ENCODE measurements around the gene NAGLU. TPM values are rescaled to one million over a fixed set of nuclear protein-coding genes. Genes with fewer than 3 reads are reported as not detected.

NAGLU gene
- total and polyA plus RNA-seq, 2 of the 13 experiments (the other 11 are each of a cell fraction or from before 2014, with no cell fraction given) = 28.2 to 40.1 TPM

DNA sequence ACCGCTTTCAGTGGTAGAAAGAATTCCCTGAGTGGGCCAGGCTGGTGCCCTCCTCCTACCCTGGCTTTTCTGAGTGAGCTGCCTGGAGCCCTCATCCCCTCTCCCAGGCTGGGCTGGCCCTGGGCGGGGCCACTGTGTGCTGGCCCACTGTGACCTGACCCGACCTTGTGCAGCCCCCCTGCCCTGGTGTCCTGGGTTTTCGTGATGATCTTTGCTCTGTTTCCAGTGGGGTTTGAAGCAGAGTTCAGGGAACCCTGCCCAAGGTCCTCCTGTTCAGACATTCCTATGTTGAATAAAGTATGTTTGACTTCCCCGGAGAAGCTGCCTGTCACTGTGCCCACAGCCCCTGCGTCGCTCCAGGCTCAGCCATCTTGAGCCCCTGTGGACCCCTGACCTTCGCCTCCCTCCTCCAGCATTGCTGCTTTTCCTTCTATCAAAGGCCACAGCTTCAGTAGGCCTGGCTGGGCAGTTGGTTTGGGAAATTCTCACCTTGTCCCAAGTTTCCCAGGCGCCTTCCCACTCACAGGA, 13.7 kb upstream of the NAGLU start (continued):
- TF ChIP-seq, protein P1, sequence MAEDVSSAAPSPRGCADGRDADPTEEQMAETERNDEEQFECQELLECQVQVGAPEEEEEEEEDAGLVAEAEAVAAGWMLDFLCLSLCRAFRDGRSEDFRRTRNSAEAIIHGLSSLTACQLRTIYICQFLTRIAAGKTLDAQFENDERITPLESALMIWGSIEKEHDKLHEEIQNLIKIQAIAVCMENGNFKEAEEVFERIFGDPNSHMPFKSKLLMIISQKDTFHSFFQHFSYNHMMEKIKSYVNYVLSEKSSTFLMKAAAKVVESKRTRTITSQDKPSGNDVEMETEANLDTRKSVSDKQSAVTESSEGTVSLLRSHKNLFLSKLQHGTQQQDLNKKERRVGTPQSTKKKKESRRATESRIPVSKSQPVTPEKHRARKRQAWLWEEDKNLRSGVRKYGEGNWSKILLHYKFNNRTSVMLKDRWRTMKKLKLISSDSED (CRISPR knock-in tag; IDR thresholded peaks at IDR 0.05) = no peak
- TF ChIP-seq KMT2A (CRISPR knock-in tag; IDR thresholded peaks at IDR 0.05) (no peak), HNF4G (IDR thresholded peaks at IDR 0.05; ENCODE audit: borderline replicate concordance, low read depth, low read length) (peak; percentile 88), HNF4G (CRISPR knock-in tag; IDR thresholded peaks at IDR 0.05; ENCODE audit: borderline replicate concordance, low read depth) (peak; percentile 64; the same call in 1 of the 2 replicates), ZSCAN22 (CRISPR knock-in tag; IDR thresholded peaks at IDR 0.05) (no peak), RELA (CRISPR knock-in tag; IDR thresholded peaks at IDR 0.05) (no peak; the same call in 1 of the 2 replicates), REL (CRISPR knock-in tag; conservative IDR thresholded peaks at IDR 0.05) (no peak), SNAI1 (CRISPR knock-in tag; IDR thresholded peaks at IDR 0.05; ENCODE audit: borderline replicate concordance) (no peak), SAFB2 (CRISPR knock-in tag; IDR thresholded peaks at IDR 0.05; ENCODE audit: borderline replicate concordance, low read depth) (no peak), HNRNPL (IDR thresholded peaks at IDR 0.05; ENCODE audit: low read depth, low read length) (0 out of 2 replicates have a peak, but pooled peaks have one; percentile 41), NFE2 (CRISPR knock-in tag; IDR thresholded peaks at IDR 0.05) (no peak), BRCA1 (CRISPR knock-in tag; IDR thresholded peaks at IDR 0.05) (no peak), ZNF44 (CRISPR knock-in tag; IDR thresholded peaks at IDR 0.05) (no peak), ZNF530 (CRISPR knock-in tag; IDR thresholded peaks at IDR 0.05; ENCODE audit: low read depth) (no peak), ZNF674 (CRISPR knock-in tag; IDR thresholded peaks at IDR 0.05; ENCODE audit: low read depth) (no peak), BCL6 (CRISPR knock-in tag; IDR thresholded peaks at IDR 0.05) (peak; percentile 53; the same call in 1 of the 2 replicates), ZNF451 (CRISPR knock-in tag; IDR thresholded peaks at IDR 0.05) (no peak)
- TF ChIP-seq, protein P2, sequence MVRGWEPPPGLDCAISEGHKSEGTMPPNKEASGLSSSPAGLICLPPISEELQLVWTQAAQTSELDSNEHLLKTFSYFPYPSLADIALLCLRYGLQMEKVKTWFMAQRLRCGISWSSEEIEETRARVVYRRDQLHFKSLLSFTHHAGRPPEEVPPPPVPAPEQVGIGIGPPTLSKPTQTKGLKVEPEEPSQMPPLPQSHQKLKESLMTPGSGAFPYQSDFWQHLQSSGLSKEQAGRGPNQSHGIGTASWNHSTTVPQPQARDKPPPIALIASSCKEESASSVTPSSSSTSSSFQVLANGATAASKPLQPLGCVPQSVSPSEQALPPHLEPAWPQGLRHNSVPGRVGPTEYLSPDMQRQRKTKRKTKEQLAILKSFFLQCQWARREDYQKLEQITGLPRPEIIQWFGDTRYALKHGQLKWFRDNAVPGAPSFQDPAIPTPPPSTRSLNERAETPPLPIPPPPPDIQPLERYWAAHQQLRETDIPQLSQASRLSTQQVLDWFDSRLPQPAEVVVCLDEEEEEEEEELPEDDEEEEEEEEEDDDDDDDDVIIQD (CRISPR knock-in tag; IDR thresholded peaks at IDR 0.05; ENCODE audit: low read depth) = 0 out of 2 replicates have a peak, but pooled peaks have one; percentile 25
- TF ChIP-seq, protein P3, sequence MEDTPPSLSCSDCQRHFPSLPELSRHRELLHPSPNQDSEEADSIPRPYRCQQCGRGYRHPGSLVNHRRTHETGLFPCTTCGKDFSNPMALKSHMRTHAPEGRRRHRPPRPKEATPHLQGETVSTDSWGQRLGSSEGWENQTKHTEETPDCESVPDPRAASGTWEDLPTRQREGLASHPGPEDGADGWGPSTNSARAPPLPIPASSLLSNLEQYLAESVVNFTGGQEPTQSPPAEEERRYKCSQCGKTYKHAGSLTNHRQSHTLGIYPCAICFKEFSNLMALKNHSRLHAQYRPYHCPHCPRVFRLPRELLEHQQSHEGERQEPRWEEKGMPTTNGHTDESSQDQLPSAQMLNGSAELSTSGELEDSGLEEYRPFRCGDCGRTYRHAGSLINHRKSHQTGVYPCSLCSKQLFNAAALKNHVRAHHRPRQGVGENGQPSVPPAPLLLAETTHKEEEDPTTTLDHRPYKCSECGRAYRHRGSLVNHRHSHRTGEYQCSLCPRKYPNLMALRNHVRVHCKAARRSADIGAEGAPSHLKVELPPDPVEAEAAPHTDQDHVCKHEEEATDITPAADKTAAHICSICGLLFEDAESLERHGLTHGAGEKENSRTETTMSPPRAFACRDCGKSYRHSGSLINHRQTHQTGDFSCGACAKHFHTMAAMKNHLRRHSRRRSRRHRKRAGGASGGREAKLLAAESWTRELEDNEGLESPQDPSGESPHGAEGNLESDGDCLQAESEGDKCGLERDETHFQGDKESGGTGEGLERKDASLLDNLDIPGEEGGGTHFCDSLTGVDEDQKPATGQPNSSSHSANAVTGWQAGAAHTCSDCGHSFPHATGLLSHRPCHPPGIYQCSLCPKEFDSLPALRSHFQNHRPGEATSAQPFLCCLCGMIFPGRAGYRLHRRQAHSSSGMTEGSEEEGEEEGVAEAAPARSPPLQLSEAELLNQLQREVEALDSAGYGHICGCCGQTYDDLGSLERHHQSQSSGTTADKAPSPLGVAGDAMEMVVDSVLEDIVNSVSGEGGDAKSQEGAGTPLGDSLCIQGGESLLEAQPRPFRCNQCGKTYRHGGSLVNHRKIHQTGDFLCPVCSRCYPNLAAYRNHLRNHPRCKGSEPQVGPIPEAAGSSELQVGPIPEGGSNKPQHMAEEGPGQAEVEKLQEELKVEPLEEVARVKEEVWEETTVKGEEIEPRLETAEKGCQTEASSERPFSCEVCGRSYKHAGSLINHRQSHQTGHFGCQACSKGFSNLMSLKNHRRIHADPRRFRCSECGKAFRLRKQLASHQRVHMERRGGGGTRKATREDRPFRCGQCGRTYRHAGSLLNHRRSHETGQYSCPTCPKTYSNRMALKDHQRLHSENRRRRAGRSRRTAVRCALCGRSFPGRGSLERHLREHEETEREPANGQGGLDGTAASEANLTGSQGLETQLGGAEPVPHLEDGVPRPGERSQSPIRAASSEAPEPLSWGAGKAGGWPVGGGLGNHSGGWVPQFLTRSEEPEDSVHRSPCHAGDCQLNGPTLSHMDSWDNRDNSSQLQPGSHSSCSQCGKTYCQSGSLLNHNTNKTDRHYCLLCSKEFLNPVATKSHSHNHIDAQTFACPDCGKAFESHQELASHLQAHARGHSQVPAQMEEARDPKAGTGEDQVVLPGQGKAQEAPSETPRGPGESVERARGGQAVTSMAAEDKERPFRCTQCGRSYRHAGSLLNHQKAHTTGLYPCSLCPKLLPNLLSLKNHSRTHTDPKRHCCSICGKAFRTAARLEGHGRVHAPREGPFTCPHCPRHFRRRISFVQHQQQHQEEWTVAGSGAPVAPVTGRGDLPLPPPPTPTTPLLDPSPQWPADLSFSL (CRISPR knock-in tag; IDR thresholded peaks at IDR 0.05) = 0 out of 2 replicates have a peak, but pooled peaks have one; percentile 27
- TF ChIP-seq, protein P4, sequence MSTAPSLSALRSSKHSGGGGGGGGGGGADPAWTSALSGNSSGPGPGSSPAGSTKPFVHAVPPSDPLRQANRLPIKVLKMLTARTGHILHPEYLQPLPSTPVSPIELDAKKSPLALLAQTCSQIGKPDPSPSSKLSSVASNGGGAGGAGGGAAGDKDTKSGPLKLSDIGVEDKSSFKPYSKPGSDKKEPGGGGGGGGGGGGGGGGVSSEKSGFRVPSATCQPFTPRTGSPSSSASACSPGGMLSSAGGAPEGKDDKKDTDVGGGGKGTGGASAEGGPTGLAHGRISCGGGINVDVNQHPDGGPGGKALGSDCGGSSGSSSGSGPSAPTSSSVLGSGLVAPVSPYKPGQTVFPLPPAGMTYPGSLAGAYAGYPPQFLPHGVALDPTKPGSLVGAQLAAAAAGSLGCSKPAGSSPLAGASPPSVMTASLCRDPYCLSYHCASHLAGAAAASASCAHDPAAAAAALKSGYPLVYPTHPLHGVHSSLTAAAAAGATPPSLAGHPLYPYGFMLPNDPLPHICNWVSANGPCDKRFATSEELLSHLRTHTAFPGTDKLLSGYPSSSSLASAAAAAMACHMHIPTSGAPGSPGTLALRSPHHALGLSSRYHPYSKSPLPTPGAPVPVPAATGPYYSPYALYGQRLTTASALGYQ (CRISPR knock-in tag; IDR thresholded peaks at IDR 0.05) = no peak

Data from HepG2 (cell line).